22Rv1 (cell line): Measurements from ENCODE around the gene PAQR8.

Source experiments
- H3K27ac ChIP-seq: fragments of 450-650 bp; 2 replicates; pipeline ENCODE4 v1.5.1; 2017
- CTCF ChIP-seq: fragments of 450-650 bp; IDR thresholded peaks from 2 replicates; pipeline ENCODE4 v1.5.1; 2017; ENCODE audit warnings: mild to moderate bottlenecking
- ZFX ChIP-seq: fragments of 450-650 bp; IDR thresholded peaks from 2 replicates; pipeline ENCODE4 v1.6.1; 2017; ENCODE audit warnings: antibody characterized with exemption, borderline replicate concordance

PAQR8 gene

GRCh38 chr6:52399511-52400312, 37.8 kb downstream of the PAQR8 start:
- no peak overlapping the region for H3K27ac ChIP-seq
- TF ChIP-seq CTCF (peak; percentile 87), ZFX (no peak)

- TF ChIP-seq CTCF (no peak), ZFX (no peak)
- no peak overlapping the region for H3K27ac ChIP-seq
Measured at GRCh38 chr6:52400313-52401041, 38.5 kb downstream of the PAQR8 start.

GRCh38 chr6:52403086-52403485, 41.1 kb downstream of the PAQR8 start:
- TF ChIP-seq CTCF: no peak
- no peak for TF ChIP-seq ZFX
- H3K27ac ChIP-seq: peak overlapping the region; percentile 75

GRCh38 chr6:52403627-52404026, 41.7 kb downstream of the PAQR8 start:
- TF ChIP-seq ZFX (no peak), CTCF (no peak)
- H3K27ac ChIP-seq: peak overlapping the region; percentile 75

- TF ChIP-seq ZFX (no peak), CTCF (no peak)
- no peak overlapping the region for H3K27ac ChIP-seq
Measured at GRCh38 chr6:52405243-52405642, 43.3 kb downstream of the PAQR8 start.

GRCh38 chr6:52407467-52407866, 45.5 kb downstream of the PAQR8 start:
- TF ChIP-seq ZFX (no peak), CTCF (peak; percentile 71)
- H3K27ac ChIP-seq: no peak overlapping the region

- H3K27ac ChIP-seq: no peak overlapping the region
- TF ChIP-seq ZFX (no peak), CTCF (no peak)
Measured at GRCh38 chr6:52409499-52409898, 47.5 kb downstream of the PAQR8 start.
